ENCODE results near the gene PRSS27.

Gene PRSS27

DNA sequence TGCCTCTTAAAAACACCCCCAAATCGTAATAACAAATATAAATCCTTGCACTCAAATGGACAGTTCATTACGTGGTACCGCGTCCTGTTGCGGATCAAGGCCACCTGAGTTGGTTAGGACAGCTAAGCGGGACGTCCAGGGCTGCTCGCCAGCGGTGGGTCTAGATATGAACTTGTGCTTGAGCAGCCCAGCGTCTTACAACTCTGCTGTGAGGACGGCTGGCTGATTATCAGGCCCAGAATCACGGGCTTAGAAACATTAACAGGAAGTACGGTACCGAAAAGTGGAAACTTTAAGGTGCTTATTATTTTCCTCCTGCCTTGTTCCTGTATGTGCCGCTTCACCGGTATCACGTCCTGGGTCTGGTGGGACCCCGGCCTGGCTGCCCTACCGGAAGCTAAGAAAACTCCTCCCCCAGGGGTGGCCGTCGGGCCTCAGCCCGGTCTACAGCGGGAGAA is 31.6 kb upstream of the PRSS27 start:
- DNase-seq (ENCODE audit: low spot score): no peak

DNA sequence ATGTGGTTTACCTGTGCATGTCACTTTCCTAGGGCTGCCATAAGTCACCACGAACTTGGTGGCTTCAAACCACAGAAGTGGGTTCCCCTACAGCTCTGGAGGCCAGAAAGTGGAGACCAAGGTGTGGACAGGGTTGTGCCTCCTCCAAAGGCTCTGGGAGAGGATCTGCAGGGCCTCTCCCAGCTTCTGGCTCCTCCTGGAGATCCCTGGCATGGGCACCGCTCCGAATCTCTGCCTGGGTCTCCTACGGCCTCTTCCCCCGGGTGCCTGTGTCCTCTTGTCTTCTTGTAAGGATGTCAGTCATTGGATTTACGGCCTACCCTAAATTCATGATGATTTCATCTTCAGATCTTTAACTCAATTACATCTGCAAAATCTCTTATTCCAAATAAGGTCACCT is 29.9 kb upstream of the PRSS27 start:
- no peak for DNase-seq (ENCODE audit: low spot score)

DNA sequence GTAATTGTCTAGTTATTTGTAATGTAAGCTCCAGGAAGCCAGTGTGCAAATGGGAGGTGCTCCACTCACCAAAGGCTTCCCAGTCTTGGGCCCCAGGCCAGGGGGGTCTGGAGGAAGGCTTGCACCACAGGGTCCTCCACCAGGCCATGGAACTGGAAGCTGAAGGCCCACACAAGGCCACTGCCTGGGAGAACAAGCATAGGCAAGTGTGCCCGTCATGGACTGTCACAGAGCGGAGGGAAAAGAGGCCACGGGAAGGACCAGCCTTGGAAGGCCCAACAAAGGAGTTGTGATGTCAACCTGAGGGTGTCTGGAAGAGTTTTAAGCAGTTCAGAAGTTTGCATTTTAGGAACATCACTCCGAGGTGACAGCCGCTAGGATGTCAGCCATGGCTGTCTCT is 29.5 kb upstream of the PRSS27 start:
- DNase-seq (ENCODE audit: low spot score): no peak

DNA sequence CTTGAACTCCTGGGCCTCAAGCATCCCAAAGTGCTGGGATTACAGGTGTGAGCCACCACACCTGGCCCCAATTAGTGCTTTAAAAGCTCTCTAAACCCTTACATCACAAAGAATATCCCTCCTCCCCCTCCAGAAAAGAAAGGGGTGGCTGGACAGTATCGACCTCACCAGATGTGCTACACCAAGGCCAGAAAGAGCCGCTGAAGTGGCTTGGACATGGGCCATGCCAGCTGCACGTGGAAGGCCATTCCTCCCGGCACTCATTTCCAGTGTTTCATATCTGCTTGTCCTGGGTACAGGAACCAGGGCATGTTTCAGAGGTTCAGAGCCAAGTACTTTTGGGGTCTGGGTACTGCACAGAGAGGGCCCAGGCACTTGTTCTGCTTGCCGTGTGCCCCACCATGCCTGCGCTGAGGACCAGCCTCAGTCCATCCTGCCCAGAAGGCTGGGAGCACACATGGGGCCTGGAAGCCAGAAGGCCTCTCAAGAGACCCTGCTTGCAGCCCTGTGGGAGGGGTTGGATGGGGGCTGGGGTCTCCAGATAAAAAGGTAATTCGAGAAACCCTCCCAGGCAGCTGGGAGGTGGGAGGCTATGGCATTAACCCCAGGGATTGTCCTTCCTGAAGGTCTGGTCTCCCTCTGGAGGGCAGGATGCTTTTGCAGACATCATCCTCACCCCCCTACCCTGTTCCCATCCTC is 28.9 kb upstream of the PRSS27 start:
- no peak for DNase-seq (ENCODE audit: low spot score)

DNA sequence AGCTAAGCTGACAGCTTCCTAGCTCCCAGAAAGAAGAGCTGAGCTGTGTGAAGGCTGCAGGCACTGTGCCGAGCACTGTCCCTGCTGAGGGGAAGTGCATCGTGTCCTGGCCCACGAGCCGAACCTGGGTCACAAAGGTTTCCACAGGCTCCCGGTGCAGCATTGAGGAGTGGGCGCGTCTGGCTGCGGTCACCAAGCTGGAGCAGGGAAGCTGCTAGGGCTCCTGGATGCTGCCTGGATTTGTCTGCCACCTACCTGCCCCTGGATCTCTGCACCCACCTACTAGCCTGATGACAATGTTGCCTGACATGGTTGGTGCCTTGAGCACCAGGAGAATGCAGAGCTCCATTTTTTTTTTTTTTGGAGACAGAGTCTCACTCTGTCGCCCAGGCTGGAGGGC is 25.9 kb upstream of the PRSS27 start:
- no peak for DNase-seq (ENCODE audit: low spot score)

DNA sequence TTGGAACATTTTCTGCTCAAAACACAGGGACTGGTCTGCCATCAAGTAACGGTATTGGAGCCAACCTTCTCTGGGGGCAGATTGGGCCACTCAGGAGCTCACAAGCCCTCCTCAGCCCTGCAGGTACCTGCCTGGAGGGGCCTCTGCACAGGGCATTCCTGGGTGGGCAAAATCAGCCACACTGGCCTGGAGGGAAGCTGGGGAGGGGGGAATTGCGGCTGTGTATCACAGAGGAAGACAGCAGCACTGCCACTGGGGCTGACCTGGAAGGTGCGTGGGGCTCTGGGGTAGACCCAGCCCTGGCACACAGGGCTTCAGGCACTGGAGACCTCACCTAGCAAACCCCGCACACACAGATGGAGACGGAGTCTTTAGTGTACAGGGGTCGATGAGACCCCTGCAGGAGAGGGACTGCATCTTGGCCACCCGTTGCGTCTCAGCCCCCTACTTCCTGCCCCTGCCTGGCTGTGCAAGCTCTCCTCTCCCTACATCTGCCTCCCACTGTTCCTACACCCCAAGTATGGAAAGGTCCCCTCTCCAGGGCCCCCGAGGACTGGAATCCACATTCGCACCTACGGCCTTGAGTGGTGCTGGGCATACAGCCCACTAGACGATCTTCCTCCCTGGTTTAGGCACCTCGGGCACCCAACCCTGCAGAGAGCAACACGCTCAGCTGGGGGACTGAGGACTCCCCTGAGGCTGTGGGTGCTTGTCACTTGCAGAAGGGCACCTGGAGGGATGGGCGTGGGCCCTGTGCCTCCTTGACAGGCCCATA is 25.3 kb upstream of the PRSS27 start:
- DNase-seq (ENCODE audit: low spot score): no peak

DNA sequence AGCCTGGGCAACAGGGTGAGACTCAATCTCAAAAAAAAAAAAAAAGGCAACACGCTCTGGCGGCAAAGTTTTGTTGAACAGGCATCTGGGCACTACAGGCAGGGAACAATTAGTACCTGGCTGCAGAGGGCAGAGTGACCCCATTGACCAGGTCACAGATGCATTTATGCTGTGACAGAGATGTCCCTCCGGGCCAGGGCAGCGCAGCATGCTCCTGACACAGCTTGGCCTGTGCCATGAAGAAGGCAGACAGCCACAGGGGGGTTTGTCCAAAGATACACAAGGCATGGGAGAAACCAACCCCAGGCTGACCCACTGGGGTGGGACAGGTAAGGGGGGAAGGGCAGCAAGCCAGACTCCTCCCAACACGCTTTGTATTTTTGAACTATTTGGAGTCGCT is 24.7 kb upstream of the PRSS27 start:
- DNase-seq (ENCODE audit: low spot score): no peak

DNA sequence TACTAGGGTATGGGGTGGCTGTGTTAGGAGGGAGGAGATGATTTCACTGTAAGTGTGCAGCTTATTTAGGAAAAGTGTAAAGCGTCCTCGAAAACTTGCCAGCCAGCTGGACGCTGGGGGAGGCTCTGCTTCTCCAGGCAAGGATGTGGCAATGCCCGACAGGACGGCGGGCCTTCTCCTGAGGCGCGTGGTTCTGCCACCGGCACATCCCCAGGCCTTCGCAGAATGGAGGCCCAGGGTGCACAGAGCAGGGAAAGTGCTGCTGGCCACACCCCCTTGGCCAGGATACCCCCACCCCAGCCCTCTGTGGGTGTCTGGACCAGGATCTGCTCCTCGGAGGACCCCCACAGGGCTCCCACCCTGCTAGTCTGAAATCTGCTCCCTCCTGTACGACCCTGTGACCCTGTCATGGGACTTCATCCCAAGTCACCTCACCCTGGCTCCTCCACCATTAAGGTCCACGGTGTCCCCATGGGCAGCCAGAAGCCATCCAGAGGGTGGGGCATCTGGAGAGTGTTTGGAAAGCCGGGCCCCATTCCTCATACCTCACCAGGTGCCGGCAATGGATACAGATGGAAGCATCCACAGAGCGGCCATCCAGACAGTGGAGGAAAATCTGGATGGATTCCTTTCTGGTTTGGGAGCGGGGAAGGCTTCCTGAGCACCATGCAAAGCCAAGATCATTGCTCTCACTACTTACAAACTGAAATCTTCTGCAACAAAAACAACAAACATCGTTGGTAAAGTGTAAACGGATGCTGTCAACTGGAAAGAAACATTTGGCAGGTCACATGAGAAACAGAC is 23.2 kb upstream of the PRSS27 start:
- no peak for DNase-seq (ENCODE audit: low spot score)

DNA sequence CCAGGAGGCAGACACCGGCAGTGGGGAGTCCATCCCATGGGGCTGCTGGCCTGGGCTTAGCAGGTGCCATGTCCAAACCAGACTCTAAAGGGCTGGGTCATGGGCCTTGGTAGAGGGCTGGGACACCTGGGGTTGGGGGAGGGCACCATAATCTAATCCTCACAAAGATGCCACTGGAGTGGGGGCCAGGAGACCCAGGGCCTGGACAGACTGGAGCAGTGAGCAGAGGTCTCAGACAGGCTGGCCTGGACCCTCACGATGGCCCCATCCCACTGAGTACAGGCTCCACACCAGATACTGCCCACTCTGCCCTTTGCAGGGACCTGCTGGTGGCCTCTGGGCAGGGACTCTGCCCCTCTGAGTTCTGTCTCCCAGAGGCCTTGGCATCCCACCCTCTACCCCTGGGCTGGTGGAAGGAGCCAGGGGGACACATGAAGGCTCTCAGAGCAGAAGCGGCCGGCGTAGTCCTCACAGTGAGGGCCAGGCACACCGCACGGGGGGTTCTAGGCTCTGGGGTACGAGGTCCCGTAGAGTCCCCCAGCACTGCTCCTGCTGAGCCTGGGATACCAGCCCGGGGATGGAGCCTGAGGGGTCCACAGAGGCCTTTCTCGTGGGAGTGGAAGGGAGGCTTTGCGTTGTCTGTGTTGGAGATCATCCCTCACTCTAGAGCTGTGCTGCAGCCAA is 22.4 kb upstream of the PRSS27 start:
- no peak for DNase-seq (ENCODE audit: low spot score)

DNA sequence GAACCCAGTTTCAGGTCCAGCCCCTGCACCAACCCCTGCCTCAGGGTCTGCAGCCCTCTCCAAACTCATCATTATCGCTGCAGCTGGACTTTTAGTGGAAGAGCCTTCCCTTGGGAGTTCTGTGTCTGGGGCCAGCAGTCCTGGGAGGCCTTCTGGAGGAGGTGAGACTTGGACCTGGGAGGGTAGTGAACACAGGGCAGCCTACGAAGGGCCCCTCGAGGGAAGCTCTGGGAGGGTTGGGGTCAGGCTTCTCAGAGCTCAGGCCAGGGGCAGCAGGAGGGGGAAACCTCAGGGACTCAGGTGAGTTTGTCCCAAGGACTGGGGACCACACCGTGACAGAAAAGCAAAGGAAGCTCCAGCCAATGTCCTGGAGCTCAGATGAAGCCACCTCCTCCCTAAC is 21.1 kb upstream of the PRSS27 start:
- DNase-seq (ENCODE audit: low spot score): no peak

DNA sequence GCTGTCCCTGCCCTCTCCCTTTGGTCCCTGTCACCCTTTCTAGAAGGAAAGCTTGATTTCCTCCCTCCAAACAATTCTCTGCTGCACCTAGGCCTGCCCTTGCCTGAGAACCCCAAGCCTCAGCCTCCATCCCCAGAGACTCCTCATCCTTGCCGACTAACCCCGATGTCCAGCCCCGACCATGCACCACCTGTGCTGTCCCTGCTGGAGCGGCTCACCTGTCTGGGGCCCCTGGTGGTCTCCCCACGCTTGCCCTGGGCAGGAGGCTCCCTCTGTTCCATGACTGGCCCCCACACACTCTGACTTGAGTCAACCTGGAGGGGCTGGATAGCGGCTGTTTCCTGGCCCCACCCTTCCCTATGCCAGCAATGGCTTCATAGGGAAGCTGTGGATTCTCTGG is 20.5 kb upstream of the PRSS27 start:
- DNase-seq (ENCODE audit: low spot score): no peak

DNA sequence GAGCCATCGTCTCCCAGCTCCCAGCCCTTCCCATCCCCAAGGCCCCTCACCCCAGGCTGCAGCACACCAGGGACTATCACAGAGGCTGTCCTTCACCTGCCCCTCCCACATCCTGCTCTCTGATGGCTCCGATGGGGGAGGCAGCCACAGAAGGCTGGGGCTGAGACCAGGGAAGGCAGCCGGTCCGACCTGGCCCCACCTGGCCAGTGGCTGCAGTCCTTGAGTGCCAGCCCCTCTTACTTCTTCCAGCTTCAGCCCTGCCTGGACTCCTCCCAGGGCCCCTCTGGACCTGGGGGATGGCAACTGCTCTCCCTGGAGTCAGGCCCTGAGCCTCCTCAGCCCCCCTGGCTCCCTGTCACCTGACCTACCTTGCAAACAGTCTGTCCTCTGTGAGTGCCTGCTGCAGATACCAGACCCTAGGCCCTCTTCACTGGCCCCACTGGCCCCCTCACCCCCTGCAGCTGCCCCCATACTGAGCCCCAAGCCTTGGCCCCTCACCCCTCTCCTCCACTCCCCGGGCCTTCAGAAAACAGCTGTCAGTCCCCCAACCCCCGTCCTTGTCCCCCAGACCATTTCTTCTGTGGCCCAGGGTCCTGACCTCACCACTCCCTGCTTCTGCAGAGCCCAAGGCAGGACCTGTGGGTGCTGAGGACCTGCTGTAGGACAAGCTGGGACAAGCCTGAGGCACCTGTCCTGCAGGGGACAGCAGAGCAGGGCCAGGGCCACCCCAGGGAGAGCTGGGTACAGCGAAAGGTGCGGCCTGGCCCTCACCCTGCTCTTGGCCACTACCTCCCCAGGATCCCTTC is 19.8 kb upstream of the PRSS27 start:
- DNase-seq (ENCODE audit: low spot score): no peak

DNA sequence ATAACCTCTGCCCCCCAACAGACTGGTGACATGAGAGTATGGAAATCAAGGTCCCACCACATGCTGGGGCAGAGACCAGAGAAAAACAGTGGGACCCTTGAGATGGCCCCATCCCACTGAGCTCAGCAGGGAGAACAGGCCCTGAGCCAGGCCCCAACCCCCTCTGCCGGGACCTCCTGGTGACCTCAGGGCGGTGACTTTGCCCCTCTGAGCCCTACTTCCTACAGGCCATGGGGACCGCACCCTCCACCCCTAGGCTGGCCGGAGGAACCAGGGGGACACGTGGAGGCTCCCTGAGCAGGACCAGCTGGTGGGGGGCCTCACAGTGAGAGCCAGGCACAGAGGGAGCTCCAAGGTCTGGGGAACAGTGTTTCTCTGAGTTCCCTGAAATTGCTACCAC is 18.6 kb upstream of the PRSS27 start:
- DNase-seq (ENCODE audit: low spot score): no peak

DNA sequence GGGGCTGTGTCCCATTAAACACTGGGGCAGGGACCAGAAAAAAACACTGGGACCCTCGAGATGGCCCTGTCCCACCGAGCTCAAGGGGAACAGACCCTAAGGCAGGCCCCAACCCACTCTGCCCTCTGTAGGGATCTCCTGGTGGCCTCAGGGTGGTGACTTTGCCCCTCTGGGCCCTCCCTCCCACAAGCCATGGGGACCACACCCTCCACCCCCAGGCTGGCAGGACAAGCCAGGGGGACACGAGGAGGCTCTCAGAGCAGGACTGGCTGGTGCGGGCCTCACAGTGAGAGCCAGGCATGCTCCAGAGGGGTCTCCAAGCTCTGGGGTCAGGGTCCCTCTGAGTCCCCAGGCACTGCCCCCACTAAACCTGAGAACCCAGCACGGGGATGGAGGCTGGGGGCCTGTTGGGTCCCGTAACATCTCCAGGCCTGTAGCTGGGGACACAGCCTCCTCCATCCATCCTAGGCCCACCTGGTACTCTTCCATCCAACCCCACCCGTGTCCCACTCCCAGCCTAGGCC is 17.9 kb upstream of the PRSS27 start:
- no peak for DNase-seq (ENCODE audit: low spot score)

DNA sequence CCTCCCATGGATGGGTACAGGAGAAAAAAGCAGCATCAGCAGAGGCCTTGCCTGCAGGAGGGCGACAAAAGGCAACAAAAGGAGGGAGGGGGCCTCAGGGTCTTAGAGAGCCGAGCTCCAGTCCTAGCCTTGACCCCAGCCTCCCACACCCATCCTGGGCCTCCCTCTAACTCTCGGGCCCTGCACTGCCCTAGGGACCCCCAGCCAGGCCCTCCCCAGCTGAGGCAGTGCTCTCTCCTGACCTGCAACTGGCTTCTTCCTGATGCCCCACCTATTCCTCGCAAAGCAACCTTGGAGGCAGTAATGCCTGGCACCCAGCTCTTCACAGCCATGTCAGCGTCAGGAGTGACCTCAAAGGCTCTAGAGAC is 17.2 kb upstream of the PRSS27 start:
- DNase-seq (ENCODE audit: low spot score): no peak

DNA sequence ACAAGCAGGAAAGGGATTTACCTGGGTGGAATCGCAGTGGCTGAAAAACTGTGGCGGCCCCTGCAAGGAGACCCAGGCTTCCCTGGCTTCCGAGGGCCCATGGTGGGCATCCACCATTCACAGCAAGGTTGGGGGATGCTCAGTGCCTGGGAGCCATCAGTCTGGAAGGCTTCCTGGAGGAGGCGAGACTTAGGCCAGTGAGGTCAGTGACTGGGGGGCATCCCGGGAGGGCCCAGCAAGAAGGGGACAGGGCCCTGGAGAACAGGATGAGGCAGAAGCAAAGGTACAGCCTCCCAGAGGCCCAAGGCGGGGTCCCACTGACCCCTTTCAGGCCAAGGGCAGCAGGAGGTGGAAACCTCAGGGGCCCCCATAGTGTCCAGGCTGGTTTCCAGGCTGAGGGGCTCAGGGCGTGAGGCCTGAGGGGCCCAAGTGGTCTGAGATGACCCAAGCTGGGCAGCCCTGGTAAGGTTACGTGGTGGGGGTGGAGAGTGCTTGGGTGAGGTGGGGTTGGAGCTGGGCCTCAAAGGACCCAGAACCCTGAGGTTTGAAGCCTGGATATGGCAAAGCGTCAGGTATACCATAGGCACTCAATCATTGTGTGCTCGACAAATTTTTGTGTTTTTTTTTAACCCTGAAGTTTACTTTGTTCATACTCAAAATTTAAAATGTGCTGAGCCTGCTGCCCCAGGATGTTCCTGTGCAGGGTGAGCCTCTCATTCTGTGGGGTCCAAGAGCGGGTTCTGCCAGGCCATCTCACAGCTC is 16.6 kb upstream of the PRSS27 start:
- no peak for DNase-seq (ENCODE audit: low spot score)

DNA sequence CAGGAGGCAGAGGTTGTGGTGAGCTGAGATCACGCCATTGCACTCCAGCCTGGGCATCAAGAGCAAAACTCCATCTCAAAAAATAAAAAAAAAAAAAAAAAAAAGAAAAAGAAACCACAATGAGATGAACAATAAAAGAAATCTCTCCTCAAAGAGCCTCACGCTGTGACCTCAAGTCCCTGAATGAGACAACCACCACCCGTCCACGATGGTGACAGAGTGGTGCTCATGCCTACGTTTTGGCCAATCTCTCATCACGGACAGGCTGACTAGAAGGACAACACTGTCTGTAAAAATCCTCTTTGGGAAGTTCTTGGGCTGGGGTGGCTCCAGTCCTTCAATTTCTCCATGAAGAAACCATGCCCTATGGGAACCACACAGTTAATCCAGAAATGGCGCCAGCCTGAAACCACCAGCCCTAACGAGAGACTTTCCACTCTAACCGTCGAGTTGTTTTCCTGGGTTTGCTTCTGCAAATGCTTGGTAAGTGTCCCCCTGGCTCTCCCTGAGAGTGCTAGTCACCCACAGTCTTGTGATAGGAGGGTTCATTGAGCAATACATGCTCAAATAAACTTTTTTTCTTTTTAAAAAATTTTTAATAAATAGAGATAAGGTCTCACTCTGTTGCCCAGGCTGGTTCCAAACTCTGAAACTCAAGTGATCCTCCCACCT is 15.0 kb upstream of the PRSS27 start:
- DNase-seq (ENCODE audit: low spot score): no peak

DNA sequence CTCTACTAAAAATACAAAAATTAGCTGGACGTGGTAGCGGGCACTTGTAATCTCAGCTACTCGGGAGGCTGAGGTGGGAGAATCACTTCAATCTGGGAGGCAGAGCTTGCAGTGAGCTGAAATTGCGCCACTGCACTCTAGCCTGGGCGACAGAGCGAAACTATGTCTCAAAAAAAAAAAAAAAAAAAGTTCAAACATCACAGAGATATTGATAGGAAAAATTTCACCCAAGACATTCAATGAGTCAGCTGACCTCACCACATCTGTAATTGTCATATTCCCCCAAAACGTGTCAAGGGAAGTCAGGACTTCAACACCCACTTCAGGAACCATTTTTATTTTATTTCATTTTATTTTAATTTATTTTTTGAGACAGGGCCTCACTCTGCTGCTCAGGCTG is 8.0 kb upstream of the PRSS27 start:
- no peak for DNase-seq (ENCODE audit: low spot score)

DNA sequence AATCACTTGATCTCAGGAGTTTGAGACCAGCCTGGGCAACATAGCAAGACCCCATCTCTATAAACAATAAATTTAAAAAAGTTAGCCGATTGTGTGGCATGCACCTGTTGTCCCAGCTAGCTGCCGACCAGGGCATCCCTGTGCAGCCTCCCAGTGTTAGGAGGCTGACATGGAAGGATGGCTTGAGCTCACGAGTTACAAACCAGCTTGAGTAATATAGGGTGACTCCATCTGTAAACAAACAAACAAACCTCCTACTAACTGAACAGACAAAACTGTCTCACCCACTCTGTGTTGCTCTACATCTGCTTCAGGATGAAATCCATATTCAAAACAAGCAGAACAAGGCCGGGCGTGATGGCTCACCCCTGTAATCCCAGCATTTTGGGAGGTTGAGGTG is 6.9 kb upstream of the PRSS27 start:
- no peak for DNase-seq (ENCODE audit: low spot score)

DNA sequence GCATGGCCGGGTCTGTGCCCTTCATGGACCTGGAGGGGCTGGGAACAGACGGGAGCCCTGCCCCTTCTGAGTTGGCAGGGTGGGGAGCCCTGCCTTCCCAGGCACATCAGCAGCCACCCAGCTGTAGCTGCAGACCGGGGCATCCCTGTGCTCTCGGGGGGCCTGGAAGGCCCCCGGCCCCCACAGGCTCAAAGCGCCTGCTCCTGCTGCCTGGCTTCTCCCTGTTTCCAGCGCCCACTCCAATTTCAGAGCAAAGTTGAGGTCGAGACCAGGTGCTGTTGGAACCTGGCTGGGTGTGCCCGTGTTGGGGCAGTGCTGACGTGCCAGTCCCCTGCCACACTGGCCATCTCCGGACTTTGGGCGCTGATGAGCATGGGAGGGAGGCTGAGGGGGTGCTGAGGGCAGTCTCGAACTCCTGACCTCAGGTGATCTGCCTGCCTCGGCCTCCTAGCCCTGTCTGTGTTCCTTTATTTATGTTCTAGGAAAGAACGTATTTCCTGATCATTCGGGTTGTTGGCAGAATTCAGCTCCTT is 4.9 kb upstream of the PRSS27 start:
- DNase-seq (ENCODE audit: low spot score): no peak

Measured in hepatic stellate cell (primary cell).